SIG-M5 (cell line): ENCODE data around the gene GAB2.
A peak's percentile ranks its signal among the peaks of the same experiment; 100 is the strongest.
"Not testable (repeated sequence)": the region's sequence is repeated elsewhere in the genome, so short reads cannot be mapped to it uniquely, and the experiment has no call there.

Source experiments
- DNase-seq: peaks from one replicate; lab custom pipeline; 2025; lab: John Stamatoyannopoulos, UW

Gene GAB2

GRCh38 chr11:78370406-78371172, 47.0 kb downstream of the GAB2 start:
- DNase-seq, result no peak

GRCh38 chr11:78365381-78365792, 52.2 kb downstream of the GAB2 start:
- DNase-seq, result no peak

GRCh38 chr11:78364128-78364751, 53.4 kb downstream of the GAB2 start:
- DNase-seq, result no peak

GRCh38 chr11:78363024-78363619, 54.5 kb downstream of the GAB2 start:
- DNase-seq, result no peak

GRCh38 chr11:78361228-78361627, 56.4 kb downstream of the GAB2 start:
- DNase-seq, result no peak

- no peak for DNase-seq
These were observed 57.7 kb downstream of the GAB2 start for GRCh38 chr11:78359921-78360320.

GRCh38 chr11:78357924-78358323, 59.7 kb downstream of the GAB2 start:
- not testable (repeated sequence) for DNase-seq

- DNase-seq, result not testable (repeated sequence)
These were observed 60.2 kb downstream of the GAB2 start for GRCh38 chr11:78357425-78357824.

GRCh38 chr11:78355742-78356141, 61.9 kb downstream of the GAB2 start:
- DNase-seq, result not testable (repeated sequence)

- no peak for DNase-seq
These were observed 62.3 kb downstream of the GAB2 start for GRCh38 chr11:78355309-78355705.

- no peak for DNase-seq
These were observed 63.0 kb downstream of the GAB2 start for GRCh38 chr11:78354408-78355308.

- DNase-seq, result no peak
These were observed 65.4 kb downstream of the GAB2 start for GRCh38 chr11:78351979-78352841.

- DNase-seq, result no peak
These were observed 66.4 kb downstream of the GAB2 start for GRCh38 chr11:78351193-78351592.

- DNase-seq, result peak; percentile 62
These were observed 66.9 kb downstream of the GAB2 start for GRCh38 chr11:78350646-78351165.

GRCh38 chr11:78350091-78350645, 67.5 kb downstream of the GAB2 start:
- DNase-seq, result no peak

GRCh38 chr11:78349624-78350023, 68.0 kb downstream of the GAB2 start:
- DNase-seq, result no peak

GRCh38 chr11:78349114-78349513, 68.5 kb downstream of the GAB2 start:
- no peak for DNase-seq

GRCh38 chr11:78347956-78348355, 69.7 kb downstream of the GAB2 start:
- no peak for DNase-seq

GRCh38 chr11:78346799-78347198, 70.8 kb downstream of the GAB2 start:
- no peak for DNase-seq

- no peak for DNase-seq
These were observed 72.2 kb downstream of the GAB2 start for GRCh38 chr11:78345450-78345849.

- DNase-seq, result no peak
These were observed 72.9 kb downstream of the GAB2 start for GRCh38 chr11:78344676-78345075.
